ENCODE results near the gene BAK1.

BAK1 gene

DNA sequence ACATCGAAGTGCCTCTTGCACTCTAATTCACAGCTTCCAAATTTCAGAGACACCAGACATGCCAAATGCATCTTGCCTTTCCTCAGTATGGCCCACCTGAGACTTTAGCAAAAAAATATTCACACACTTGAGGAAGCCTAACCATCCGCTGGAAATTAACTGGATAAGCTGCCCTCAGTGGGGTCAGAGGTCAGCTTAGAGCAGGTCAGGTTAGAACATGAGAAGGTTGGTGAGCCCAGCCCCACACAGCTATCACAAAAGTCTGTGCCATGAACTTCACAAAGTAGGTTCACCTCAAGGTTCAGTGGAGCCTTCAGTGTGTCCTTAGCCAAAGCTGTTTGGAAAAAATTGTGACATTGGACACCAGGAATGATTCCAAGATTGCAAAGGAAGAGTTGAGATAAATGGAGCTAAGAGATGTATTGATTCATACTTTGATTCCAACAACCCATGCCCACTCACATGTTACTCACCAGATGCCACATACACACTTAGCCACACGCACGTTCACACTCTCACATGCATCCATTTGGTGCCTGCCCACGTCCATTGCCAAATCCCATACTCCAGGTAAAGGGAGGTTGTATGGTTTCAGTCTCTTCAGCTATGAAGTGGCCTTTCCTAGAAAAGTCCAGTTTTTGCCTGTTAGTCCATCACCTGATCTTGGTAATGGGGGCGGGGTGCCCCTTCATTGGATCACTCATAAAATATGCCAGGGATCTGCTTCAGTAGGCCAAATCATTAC, 11.1 kb downstream of the BAK1 start:
- no peak overlapping the region for H3K18ac ChIP-seq (ENCODE audit: low read depth in 1 of 2, low read length in 2 of 2)
- no peak overlapping the region for H3K9ac ChIP-seq (ENCODE audit: low read length)
- no peak overlapping the region for H3K4ac ChIP-seq (ENCODE audit: low read depth in 1 of 2, low read length in 2 of 2)
- no peak overlapping the region for H2BK120ac ChIP-seq (ENCODE audit: low read depth, low read length)
- H2BK12ac ChIP-seq (ENCODE audit: low read length in 2 of 2), result no peak overlapping the region
- no peak overlapping the region for H2BK5ac ChIP-seq (ENCODE audit: low read depth, low read length, poor library complexity, severe bottlenecking)
- no peak overlapping the region for H2BK15ac ChIP-seq (ENCODE audit: low read depth, poor library complexity, severe bottlenecking)
- H2AFZ ChIP-seq (ENCODE audit: low read depth, low read length), result no peak overlapping the region
- H4K91ac ChIP-seq (ENCODE audit: low read length), result no peak overlapping the region
- H3K4me1 ChIP-seq (ENCODE audit: control insufficient read depth, insufficient read depth, low read depth, low read length), result peaks cover 3% of the 10 kb centered on the region
- no peak overlapping the region for H3K4me3 ChIP-seq (ENCODE audit: insufficient read depth in 1 of 2, low read depth in 1 of 2, low read length in 2 of 2)
- DNase-seq, result no peak
- no peak overlapping the region for H3K23ac ChIP-seq (ENCODE audit: low read length in 2 of 2)
- no peak overlapping the region for H4K8ac ChIP-seq (ENCODE audit: low read length)
- H2AK5ac ChIP-seq (ENCODE audit: low read length, severe bottlenecking), result no peak overlapping the region
- H3K9me3 ChIP-seq (ENCODE audit: control insufficient read depth, low read length), result no peaks in the 10 kb centered on the region
- H3K79me1 ChIP-seq (replicated peaks; ENCODE audit: low read length, poor library complexity, severe bottlenecking), result no peaks in the 10 kb centered on the region
- no peak overlapping the region for H3K4me2 ChIP-seq (ENCODE audit: low read length, poor library complexity, severe bottlenecking)
- 88% methylated on average over 6 of the region's 6 CpGs for WGBS
- H3K36me3 ChIP-seq (ENCODE audit: control insufficient read depth in 1 of 2, insufficient read depth in 2 of 2, low read depth in 1 of 2, low read length in 2 of 2), result peaks cover 12 to 24% of the 10 kb centered on the region in 2 experiments
- no peaks in the 10 kb centered on the region for H3K27me3 ChIP-seq (ENCODE audit: control insufficient read depth in 1 of 2, insufficient read depth in 1 of 2, low read length in 2 of 2)
- no peak overlapping the region for H3K14ac ChIP-seq (ENCODE audit: low read length in 2 of 2)
- H3K27ac ChIP-seq (ENCODE audit: low read length, poor library complexity, severe bottlenecking), result no peak overlapping the region

GRCh38 chr6:33567836-33568235, 12.2 kb downstream of the BAK1 start:
- H4K91ac ChIP-seq (ENCODE audit: low read length), result no peak overlapping the region
- no peak overlapping the region for H3K4me2 ChIP-seq (ENCODE audit: low read length, poor library complexity, severe bottlenecking)
- H3K27me3 ChIP-seq (ENCODE audit: control insufficient read depth in 1 of 2, insufficient read depth in 1 of 2, low read length in 2 of 2), result no peaks in the 10 kb centered on the region
- H2BK5ac ChIP-seq (ENCODE audit: low read depth, low read length, poor library complexity, severe bottlenecking), result no peak overlapping the region
- H3K9me3 ChIP-seq (ENCODE audit: control insufficient read depth, low read length), result no peaks in the 10 kb centered on the region
- H3K9ac ChIP-seq (ENCODE audit: low read length), result no peak overlapping the region
- no peak overlapping the region for H4K8ac ChIP-seq (ENCODE audit: low read length)
- 81% methylated on average over 7 of the region's 8 CpGs for WGBS
- H3K23ac ChIP-seq (ENCODE audit: low read length in 2 of 2), result no peak overlapping the region
- H3K14ac ChIP-seq (ENCODE audit: low read length in 2 of 2), result no peak overlapping the region
- H3K36me3 ChIP-seq (ENCODE audit: control insufficient read depth in 1 of 2, insufficient read depth in 2 of 2, low read depth in 1 of 2, low read length in 2 of 2), result peaks cover 8 to 17% of the 10 kb centered on the region in 2 experiments
- no peak overlapping the region for H2AFZ ChIP-seq (ENCODE audit: low read depth, low read length)
- H3K79me1 ChIP-seq (replicated peaks; ENCODE audit: low read length, poor library complexity, severe bottlenecking), result no peaks in the 10 kb centered on the region
- H2BK120ac ChIP-seq (ENCODE audit: low read depth, low read length), result no peak overlapping the region
- no peak overlapping the region for H2BK15ac ChIP-seq (ENCODE audit: low read depth, poor library complexity, severe bottlenecking)
- no peak overlapping the region for H3K27ac ChIP-seq (ENCODE audit: low read length, poor library complexity, severe bottlenecking)
- peaks cover 3% of the 10 kb centered on the region for H3K4me1 ChIP-seq (ENCODE audit: control insufficient read depth, insufficient read depth, low read depth, low read length)
- no peak for DNase-seq
- no peak overlapping the region for H3K18ac ChIP-seq (ENCODE audit: low read depth in 1 of 2, low read length in 2 of 2)
- no peak overlapping the region for H3K4me3 ChIP-seq (ENCODE audit: insufficient read depth in 1 of 2, low read depth in 1 of 2, low read length in 2 of 2)
- H2BK12ac ChIP-seq (ENCODE audit: low read length in 2 of 2), result no peak overlapping the region
- H2AK5ac ChIP-seq (ENCODE audit: low read length, severe bottlenecking), result no peak overlapping the region
- H3K4ac ChIP-seq (ENCODE audit: low read depth in 1 of 2, low read length in 2 of 2), result no peak overlapping the region

GRCh38 chr6:33566182-33567084, 13.6 kb downstream of the BAK1 start:
- H3K4me3 ChIP-seq (ENCODE audit: insufficient read depth in 1 of 2, low read depth in 1 of 2, low read length in 2 of 2), result no peak overlapping the region
- 78% methylated on average over 10 of the region's 11 CpGs for WGBS
- H3K79me1 ChIP-seq (replicated peaks; ENCODE audit: low read length, poor library complexity, severe bottlenecking), result no peaks in the 10 kb centered on the region
- no peak overlapping the region for H2AK5ac ChIP-seq (ENCODE audit: low read length, severe bottlenecking)
- DNase-seq, result no peak
- H4K91ac ChIP-seq (ENCODE audit: low read length), result no peak overlapping the region
- no peak overlapping the region for H4K8ac ChIP-seq (ENCODE audit: low read length)
- no peak overlapping the region for H3K9ac ChIP-seq (ENCODE audit: low read length)
- H3K14ac ChIP-seq (ENCODE audit: low read length in 2 of 2), result no peak overlapping the region
- H3K4me2 ChIP-seq (ENCODE audit: low read length, poor library complexity, severe bottlenecking), result no peak overlapping the region
- no peak overlapping the region for H2BK15ac ChIP-seq (ENCODE audit: low read depth, poor library complexity, severe bottlenecking)
- no peaks in the 10 kb centered on the region for H3K9me3 ChIP-seq (ENCODE audit: control insufficient read depth, low read length)
- H3K27me3 ChIP-seq (ENCODE audit: control insufficient read depth in 1 of 2, insufficient read depth in 1 of 2, low read length in 2 of 2), result no peaks in the 10 kb centered on the region
- no peaks in the 10 kb centered on the region for H3K4me1 ChIP-seq (ENCODE audit: control insufficient read depth, insufficient read depth, low read depth, low read length)
- H3K18ac ChIP-seq (ENCODE audit: low read depth in 1 of 2, low read length in 2 of 2), result no peak overlapping the region
- no peak overlapping the region for H3K27ac ChIP-seq (ENCODE audit: low read length, poor library complexity, severe bottlenecking)
- H2AFZ ChIP-seq (ENCODE audit: low read depth, low read length), result no peak overlapping the region
- no peak overlapping the region for H2BK5ac ChIP-seq (ENCODE audit: low read depth, low read length, poor library complexity, severe bottlenecking)
- H3K4ac ChIP-seq (ENCODE audit: low read depth in 1 of 2, low read length in 2 of 2), result no peak overlapping the region
- no peak overlapping the region for H3K23ac ChIP-seq (ENCODE audit: low read length in 2 of 2)
- no peak overlapping the region for H2BK120ac ChIP-seq (ENCODE audit: low read depth, low read length)
- H2BK12ac ChIP-seq (ENCODE audit: low read length in 2 of 2), result no peak overlapping the region
- peaks cover 0 to 5% of the 10 kb centered on the region in 2 experiments for H3K36me3 ChIP-seq (ENCODE audit: control insufficient read depth in 1 of 2, insufficient read depth in 2 of 2, low read depth in 1 of 2, low read length in 2 of 2)

DNA sequence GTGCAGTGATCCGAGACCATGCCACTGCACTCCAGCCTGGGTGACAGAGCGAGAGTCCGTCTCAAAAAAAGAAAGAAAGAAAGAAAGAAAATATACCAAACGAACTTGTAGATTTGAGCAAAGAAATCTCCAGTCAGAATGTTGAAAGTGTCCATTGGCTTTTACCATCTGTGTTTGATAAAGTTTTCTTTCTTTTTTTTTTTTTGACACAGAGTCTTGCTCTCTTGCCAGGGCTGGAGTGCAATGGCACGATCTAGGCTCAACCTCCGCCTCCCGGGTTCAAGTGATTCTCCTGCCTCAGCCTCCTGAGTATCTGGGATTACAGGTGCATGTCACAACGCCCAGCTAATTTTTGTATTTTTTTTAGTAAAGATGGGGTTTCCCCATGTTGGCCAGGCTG, 21.3 kb downstream of the BAK1 start:
- Histone ChIP-seq H3K4me2 (ENCODE audit: low read length, poor library complexity, severe bottlenecking) (no peak overlapping the region), H3K27me3 (ENCODE audit: control insufficient read depth in 1 of 2, insufficient read depth in 1 of 2, low read length in 2 of 2) (no peaks in the 10 kb centered on the region), H2AFZ (ENCODE audit: low read depth, low read length) (no peak overlapping the region), H3K14ac (ENCODE audit: low read length in 2 of 2) (no peak overlapping the region), H2BK15ac (ENCODE audit: low read depth, poor library complexity, severe bottlenecking) (no peak overlapping the region), H3K79me1 (replicated peaks; ENCODE audit: low read length, poor library complexity, severe bottlenecking) (no peaks in the 10 kb centered on the region), H3K9me3 (ENCODE audit: control insufficient read depth, low read length) (no peaks in the 10 kb centered on the region), H2BK120ac (ENCODE audit: low read depth, low read length) (no peak overlapping the region), H3K18ac (ENCODE audit: low read depth in 1 of 2, low read length in 2 of 2) (no peak overlapping the region), H2BK5ac (ENCODE audit: low read depth, low read length, poor library complexity, severe bottlenecking) (no peak overlapping the region), H4K8ac (ENCODE audit: low read length) (no peak overlapping the region), H3K36me3 (ENCODE audit: control insufficient read depth in 1 of 2, insufficient read depth in 2 of 2, low read depth in 1 of 2, low read length in 2 of 2) (no peaks in the 10 kb centered on the region), H3K4ac (ENCODE audit: low read depth in 1 of 2, low read length in 2 of 2) (no peak overlapping the region), H2BK12ac (ENCODE audit: low read length in 2 of 2) (no peak overlapping the region), H3K9ac (ENCODE audit: low read length) (no peak overlapping the region), H3K4me1 (ENCODE audit: control insufficient read depth, insufficient read depth, low read depth, low read length) (peaks cover 3% of the 10 kb centered on the region), H2AK5ac (ENCODE audit: low read length, severe bottlenecking) (no peak overlapping the region), H4K91ac (ENCODE audit: low read length) (no peak overlapping the region), H3K4me3 (ENCODE audit: insufficient read depth in 1 of 2, low read depth in 1 of 2, low read length in 2 of 2) (no peak overlapping the region), H3K23ac (ENCODE audit: low read length in 2 of 2) (no peak overlapping the region), H3K27ac (ENCODE audit: low read length, poor library complexity, severe bottlenecking) (no peak overlapping the region)
- DNase-seq, result no peak
- WGBS, result 88% methylated on average over 8 of the region's 8 CpGs

Data from mesenchymal stem cell (in vitro differentiated cells and primary cell).